HTR-8/SVneo (cell line): ENCODE data around the gene BCS1L.
A peak's percentile ranks its signal among the peaks of the same experiment; 100 is the strongest.

Experiments used
- DNase-seq: peaks from one replicate; pipeline ENCODE4 v3.0.0; 2011; ENCODE audit warnings: low spot score, mixed read lengths; ENCODE audit not compliant: insufficient read length
- FAIRE-seq: peaks from 2 replicates; lab custom pipeline; 2011; peaks lifted over from hg19 to GRCh38; lab: Jason Lieb, UNC

BCS1L gene

GRCh38 chr2:218658671-218659257 lies 719 bp upstream of the BCS1L start:
- FAIRE-seq: peak; percentile 33
- peak; percentile 61 for DNase-seq

DNA sequence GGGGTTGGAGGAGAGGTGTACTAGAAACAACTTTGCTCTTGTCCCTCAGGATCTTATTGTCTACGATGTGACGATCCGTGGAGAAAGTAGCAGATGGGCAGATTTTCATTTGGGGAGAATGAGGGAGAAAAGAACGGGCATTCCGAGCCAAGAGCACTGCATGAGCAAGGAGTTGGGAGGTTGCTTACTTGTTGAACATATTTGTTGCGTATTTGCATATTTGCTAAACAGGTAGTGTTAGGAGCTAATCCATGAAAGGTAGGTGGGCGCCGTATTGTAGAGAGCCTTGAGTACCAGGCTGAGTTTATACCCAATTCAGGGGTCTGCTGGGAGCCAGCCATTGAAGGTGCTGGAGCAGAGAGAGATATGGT lies 490 bp downstream of the BCS1L start:
- peak; percentile 52 for FAIRE-seq

GRCh38 chr2:218662377-218662776 lies 2.9 kb downstream of the BCS1L start:
- FAIRE-seq (no peak), DNase-seq (no peak)

More for the DNA sequence above, 490 bp downstream of the BCS1L start:
- DNase-seq: no peak

- DNase-seq (no peak), FAIRE-seq (no peak)
These were observed 3.3 kb downstream of the BCS1L start for GRCh38 chr2:218662827-218663226.

DNA sequence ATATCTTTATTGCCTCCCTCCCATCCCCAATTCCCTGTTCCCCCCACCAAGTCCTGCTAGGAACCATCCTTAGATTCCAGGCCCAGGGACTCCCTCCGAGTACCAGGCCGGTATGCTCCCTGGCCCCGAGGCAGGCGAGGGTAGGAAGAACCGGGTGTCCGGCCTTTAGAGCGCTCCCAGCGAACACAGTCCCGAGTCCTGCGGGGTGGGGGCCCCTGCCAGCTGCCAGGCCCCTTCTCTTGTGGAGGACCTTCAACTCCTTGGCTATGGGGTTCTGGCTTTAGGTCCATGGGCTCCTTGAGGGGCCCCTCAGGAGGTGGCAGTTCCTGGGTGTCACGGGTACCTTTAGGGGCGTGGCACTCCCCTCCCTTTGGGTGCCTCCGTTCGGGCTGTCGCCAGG lies 4.4 kb downstream of the BCS1L start:
- FAIRE-seq (no peak), DNase-seq (no peak)

- FAIRE-seq: no peak
- DNase-seq: no peak
These were observed 5.2 kb downstream of the BCS1L start for GRCh38 chr2:218664653-218665052.

DNA sequence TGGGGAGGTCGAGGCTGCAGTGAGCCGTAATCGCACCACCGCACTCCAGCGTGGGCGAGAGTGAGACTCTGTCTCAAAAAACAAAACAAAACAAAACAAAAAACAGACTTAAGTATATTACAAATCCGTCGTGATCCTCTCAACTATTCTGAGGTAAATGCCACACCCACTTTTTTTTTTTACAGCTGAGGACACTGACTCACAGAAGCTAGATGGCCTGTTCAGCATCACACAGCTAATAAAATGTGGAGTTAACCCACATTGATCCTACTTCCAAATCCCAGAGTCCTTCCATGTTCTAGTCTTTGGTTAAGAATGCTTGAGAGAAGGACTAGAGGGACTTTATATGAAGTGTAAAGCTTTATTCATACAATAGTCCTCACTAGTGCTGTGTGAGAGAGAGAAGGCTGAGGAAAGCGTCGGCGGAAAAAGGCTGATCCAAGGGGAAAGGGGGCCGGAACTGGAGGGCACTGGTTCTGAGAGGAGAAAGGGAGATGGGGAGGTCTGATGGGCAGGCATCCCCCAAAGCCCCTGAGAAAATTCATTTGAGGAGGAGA lies 11.7 kb downstream of the BCS1L start:
- DNase-seq: peak; percentile 19
- FAIRE-seq: peak; percentile 31

DNA sequence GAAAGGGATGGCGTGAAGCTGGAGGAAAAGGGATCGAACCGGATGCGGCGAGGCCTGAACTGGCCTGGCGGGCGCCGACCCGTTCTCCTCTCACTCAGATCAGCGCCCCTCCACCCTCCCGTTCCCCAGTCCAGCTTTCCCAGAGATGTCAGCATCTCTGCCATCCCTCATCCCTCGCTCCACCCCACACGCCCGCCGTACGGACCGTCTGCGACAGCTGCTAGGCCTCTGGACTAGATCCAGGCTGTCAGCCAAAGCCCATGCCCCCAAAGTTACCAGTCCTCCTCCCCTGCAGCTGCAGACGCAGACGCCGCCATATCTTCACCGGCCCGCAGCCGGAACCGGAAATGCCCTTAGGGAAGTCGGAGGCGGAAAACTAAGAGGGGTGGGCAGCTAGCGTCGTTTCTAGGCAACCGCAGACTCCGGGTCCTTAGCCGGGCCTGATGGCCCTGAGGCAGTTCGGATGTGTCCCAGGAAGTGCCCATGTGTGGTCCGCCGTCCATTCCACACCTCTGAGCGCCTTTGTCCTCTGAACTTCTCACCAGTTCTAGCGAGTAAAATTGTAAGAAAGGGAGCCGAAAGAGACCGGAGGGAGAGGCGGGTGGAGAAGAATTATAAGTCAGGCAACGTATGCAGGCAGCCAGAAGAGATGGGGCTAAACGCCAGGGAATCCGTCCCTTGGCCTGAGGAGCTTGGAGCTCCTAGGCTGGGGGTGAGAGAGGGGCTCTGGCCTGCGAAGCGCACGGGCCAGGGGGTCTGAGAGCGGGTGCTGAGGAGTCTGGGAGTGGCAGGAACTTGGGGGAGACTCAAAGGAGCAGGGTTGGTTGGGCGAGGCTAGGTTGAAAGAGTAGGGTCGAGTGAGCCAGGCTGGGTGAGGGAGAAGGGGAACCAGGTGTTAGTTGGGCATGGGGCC lies 12.4 kb downstream of the BCS1L start, which contains the start of the genes RNF25 and STK36:
RNF25 (minus strand) TSS at position 349 of the 913 bp plus-strand sequence; CDS start at position 317, 32 bp downstream.
STK36 (plus strand) TSS at position 433 of the 913 bp plus-strand sequence. CDS start 744 bp downstream, outside the sequence.
- FAIRE-seq: peak; percentile 91
- DNase-seq: peak; percentile 95

- no peak for FAIRE-seq
- no peak for DNase-seq
These were observed 19.6 kb downstream of the BCS1L start for GRCh38 chr2:218679119-218679518.

- FAIRE-seq: no peak
- DNase-seq: no peak
These were observed 20.6 kb downstream of the BCS1L start for GRCh38 chr2:218680061-218680460.

- DNase-seq (peak; percentile 75), FAIRE-seq (peak; percentile 66)
These were observed 28.0 kb downstream of the BCS1L start for GRCh38 chr2:218687400-218688060.

DNA sequence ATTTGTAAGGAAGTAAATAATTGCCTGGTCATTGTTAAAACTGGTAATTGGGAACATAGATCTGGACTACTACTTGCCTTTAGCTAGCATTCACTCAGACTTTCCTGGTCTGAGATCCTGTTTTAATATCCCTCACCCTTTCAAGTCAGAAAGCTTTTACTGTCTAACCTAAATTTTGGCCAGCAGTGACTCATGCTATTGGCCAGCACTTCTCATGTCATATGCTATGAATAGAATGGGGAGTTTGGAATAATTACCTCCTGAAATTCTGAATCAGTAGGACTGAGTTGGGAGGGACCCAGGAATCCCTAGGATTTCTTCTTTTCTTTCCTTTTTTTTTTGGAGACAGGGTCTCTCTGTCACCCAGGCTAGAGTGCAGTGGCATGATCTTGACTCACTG lies 31.8 kb downstream of the BCS1L start:
- FAIRE-seq (no peak), DNase-seq (no peak)

- FAIRE-seq (no peak), DNase-seq (no peak)
These were observed 35.1 kb downstream of the BCS1L start for GRCh38 chr2:218694405-218695145.

DNA sequence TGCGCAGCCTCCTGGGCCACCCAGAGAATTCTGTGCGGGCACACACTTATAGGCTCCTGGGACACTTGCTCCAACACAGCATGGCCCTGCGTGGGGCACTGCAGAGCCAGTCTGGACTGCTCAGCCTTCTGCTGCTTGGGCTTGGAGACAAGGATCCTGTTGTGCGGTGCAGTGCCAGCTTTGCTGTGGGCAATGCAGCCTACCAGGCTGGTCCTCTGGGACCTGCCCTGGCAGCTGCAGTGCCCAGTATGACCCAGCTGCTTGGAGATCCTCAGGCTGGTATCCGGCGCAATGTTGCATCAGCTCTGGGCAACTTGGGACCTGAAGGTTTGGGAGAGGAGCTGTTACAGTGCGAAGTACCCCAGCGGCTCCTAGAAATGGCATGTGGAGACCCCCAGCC lies 39.4 kb downstream of the BCS1L start:
- FAIRE-seq (no peak), DNase-seq (no peak)

DNA sequence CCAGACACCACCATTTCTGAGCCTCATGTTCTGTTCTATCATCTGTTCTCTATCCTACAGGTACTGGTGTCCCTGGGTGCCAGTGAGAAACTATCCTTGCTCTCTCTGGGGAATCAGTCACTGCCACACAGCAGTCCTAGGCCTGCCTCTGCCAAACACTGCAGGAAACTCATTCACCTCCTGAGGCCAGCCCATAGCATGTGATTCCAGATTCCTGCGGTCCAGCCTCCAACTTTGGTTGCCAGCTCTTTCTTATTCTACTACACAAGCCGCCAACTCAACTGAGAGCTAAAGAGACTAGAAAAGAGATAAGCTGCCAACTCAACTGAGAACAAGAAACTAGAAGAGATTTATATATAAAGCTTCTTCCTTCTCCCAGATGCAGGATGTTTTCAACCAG lies 42.3 kb downstream of the BCS1L start:
- FAIRE-seq (no peak), DNase-seq (no peak)

DNA sequence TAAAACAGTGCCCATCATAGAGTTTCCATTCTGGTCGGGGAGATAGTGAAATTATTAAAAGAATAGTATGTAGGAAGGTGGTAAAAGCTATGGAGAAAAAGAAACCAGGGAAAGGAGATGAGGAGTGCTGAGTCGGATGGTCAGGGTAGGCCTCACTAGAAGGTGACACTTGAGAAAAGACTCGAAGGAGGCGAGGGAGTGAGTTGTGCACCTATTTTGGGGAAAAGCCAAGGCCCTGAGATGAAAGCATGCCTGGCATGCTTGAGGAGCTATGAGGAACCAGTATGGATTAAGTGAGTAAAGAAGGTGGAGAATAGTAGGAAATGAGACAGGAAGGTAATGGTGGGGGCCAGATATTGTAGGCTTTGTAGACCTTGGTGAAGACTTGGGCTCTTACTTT lies 43.9 kb downstream of the BCS1L start:
- DNase-seq (no peak), FAIRE-seq (no peak)

DNA sequence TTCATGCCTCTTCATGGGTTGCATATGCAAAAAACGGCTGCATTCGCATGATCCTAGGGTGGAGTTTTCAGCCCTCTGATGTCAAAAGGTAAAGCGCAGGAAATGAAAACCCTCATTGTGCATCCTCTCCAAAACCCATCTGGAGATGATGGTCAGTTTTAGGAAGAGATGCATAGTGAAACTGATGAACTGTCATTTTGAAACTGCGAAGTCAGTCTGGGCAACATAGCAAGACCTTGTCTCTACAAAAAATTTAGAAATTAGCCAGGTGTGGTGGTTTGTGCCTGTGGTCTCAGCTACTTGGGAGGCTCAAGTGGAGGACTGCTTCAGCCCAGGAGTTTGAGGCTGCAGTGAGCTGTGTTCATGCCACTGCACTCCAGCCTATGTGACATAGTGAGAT lies 48.6 kb downstream of the BCS1L start:
- DNase-seq (no peak), FAIRE-seq (no peak)

DNA sequence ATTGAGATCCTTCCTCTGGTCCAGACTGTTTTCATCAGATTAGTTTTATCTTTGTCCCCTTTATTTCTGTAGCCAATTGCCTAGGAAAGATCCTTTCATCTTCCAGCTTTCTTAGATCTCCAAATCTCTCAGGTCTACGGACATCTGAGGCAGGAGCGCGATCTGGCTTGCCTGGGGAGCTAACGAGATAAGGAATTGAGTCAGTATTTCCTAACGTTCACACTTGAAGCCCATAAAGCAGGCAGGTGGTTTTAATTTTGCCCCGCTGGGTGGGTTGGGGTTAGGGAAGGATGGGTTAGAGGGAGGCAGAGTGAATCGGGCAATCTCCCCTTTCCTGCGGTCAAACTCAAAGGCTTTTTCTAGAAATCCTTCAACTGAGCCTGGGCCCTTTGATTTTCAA lies 50.4 kb downstream of the BCS1L start:
- no peak for DNase-seq
- FAIRE-seq: no peak

DNA sequence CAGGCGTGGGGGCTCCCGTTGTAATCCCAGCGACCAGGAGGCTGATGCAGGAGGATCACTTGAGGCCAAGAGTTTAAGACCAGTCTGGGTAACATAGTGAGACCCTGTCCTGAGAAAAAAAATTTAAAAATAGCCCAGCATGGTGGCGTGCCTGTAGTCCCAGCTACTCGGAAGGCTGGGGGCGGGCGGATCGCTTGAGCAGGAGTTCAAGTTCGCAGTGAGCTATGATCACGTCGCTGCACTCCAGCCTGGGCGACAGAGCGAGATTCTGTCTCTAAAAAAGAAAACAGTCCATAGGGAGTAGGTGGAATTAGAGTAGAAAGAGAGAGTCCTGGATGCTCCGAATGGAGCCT lies 50.8 kb downstream of the BCS1L start:
- no peak for DNase-seq
- FAIRE-seq: no peak
